Breast epithelium (tissue), 4 donors: ENCODE data around the gene CMTM2. TPM values are rescaled to one million over a fixed set of nuclear protein-coding genes. Genes with fewer than 3 reads are reported as not detected.

Experiments
- DNase-seq, 2 donors: peaks; one replicate each; pipeline ENCODE4 v3.0.0-alpha.2; 2019; ENCODE audit warnings: low spot score in 2 of 2
- H3K27ac ChIP-seq, 2 donors: fragments of 200-600 bp; sonication (generic) in 1 of 2; one replicate each; pipeline ENCODE4 v1.5.1; 2016 to 2019; ENCODE audit warnings: mild to moderate bottlenecking in 1 of 2
- H3K27me3 ChIP-seq, 2 donors: fragments of 200-600 bp; sonication (generic) in 1 of 2; one replicate each; pipeline versions ENCODE4 v1.5.1 to v1.6.0; 2017 to 2019; ENCODE audit warnings: control low read depth in 1 of 2, mild to moderate bottlenecking in 1 of 2
- H3K36me3 ChIP-seq: fragments of 200-600 bp; one replicate; pipeline ENCODE4 v1.5.1; 2019
- H3K4me1 ChIP-seq, 2 donors: fragments of 200-600 bp; sonication (generic); one replicate each; pipeline ENCODE4 v1.5.1; 2016 to 2019; ENCODE audit warnings: control low read depth in 1 of 2
- H3K4me3 ChIP-seq, 3 donors: fragments of 200-600 bp; sonication (generic); 1 replicate in 2 of 3; 2 replicates in 1 of 3; pipeline ENCODE4 v1.5.1; 2016 to 2019; ENCODE audit warnings: mild to moderate bottlenecking in 3 of 3, moderate library complexity in 2 of 3
- H3K9me3 ChIP-seq, 2 donors: fragments of 200-600 bp; sonication (generic) in 1 of 2; one replicate each; pipeline ENCODE4 v1.5.1; 2016 to 2019; ENCODE audit warnings: control low read depth in 1 of 2
- POLR2A ChIP-seq: fragments of 450-650 bp; IDR thresholded peaks from one replicate; pipeline ENCODE4 v1.6.1; 2016; ENCODE audit warnings: antibody characterized with exemption, mild to moderate bottlenecking, moderate library complexity
- POLR2AphosphoS5 ChIP-seq, 3 donors: sonication (generic); formaldehyde crosslinking; IDR thresholded peaks; one replicate each; pipeline ENCODE4 v1.6.1; 2017; ENCODE audit warnings: antibody characterized with exemption in 3 of 3
- intact Hi-C: fragments of 100-400 bp; cut with DNase I; formaldehyde crosslinking; loops from one replicate; pipeline ENCODE4 v1.15.1; 2023; ENCODE audit warnings: low total_unique reads
- total RNA-seq, 3 donors: library from RNA; depleted of rRNA; stranded (reverse); fragments of >200 nt; gene quantifications; one replicate each; pipeline ENCODE4 v1.1.0, GENCODE V29; 2016
- TF ChIP-seq, protein P1 (sequence below), 3 donors: fragments of 450-650 bp; IDR thresholded peaks; one replicate each; pipeline ENCODE4 v1.5.1; 2016 to 2017; ENCODE audit warnings: antibody characterized with exemption in 3 of 3, mild to moderate bottlenecking in 3 of 3, moderate library complexity in 3 of 3

Gene CMTM2
- total RNA-seq, 3 donors from 2014 or later = not detected

DNA sequence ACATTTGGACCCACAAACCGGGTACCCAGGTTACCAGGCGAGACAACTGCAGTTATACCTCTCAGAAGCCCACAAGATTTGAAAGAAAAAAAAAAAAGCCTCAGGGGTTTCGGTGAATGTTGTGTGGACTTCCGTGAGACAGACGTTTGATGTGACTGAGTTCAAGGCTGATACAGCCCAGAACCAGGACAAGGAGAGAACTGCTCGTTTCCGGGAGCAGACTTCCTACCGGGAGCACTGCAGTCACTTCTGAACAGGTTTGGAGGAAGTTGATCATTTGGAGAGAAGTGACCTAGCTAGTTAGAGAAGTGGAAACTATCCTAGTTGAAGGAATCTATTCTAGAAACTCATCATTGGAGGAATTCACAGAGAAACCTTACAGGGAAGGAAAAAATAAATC lies 26.0 kb upstream of the CMTM2 start:
- no peak for DNase-seq
- H3K27me3 ChIP-seq = no peaks in the 10 kb centered on the region
- peak overlapping the region in 1 of 2 donors; percentile 95 for H3K27ac ChIP-seq
- H3K4me3 ChIP-seq = peak overlapping the region; percentile 65 to 75 (median 72)
- TF ChIP-seq POLR2A (no peak), POLR2AphosphoS5 (IDR thresholded peaks at IDR 0.05) (no peak)
- TF ChIP-seq, protein P1, sequence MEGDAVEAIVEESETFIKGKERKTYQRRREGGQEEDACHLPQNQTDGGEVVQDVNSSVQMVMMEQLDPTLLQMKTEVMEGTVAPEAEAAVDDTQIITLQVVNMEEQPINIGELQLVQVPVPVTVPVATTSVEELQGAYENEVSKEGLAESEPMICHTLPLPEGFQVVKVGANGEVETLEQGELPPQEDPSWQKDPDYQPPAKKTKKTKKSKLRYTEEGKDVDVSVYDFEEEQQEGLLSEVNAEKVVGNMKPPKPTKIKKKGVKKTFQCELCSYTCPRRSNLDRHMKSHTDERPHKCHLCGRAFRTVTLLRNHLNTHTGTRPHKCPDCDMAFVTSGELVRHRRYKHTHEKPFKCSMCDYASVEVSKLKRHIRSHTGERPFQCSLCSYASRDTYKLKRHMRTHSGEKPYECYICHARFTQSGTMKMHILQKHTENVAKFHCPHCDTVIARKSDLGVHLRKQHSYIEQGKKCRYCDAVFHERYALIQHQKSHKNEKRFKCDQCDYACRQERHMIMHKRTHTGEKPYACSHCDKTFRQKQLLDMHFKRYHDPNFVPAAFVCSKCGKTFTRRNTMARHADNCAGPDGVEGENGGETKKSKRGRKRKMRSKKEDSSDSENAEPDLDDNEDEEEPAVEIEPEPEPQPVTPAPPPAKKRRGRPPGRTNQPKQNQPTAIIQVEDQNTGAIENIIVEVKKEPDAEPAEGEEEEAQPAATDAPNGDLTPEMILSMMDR (IDR thresholded peaks at IDR 0.05) = no peak
- no peaks in the 10 kb centered on the region for H3K4me1 ChIP-seq
- no peaks in the 10 kb centered on the region for H3K36me3 ChIP-seq
- intact Hi-C loops = no loop called here
- H3K9me3 ChIP-seq = no peaks in the 10 kb centered on the region

DNA sequence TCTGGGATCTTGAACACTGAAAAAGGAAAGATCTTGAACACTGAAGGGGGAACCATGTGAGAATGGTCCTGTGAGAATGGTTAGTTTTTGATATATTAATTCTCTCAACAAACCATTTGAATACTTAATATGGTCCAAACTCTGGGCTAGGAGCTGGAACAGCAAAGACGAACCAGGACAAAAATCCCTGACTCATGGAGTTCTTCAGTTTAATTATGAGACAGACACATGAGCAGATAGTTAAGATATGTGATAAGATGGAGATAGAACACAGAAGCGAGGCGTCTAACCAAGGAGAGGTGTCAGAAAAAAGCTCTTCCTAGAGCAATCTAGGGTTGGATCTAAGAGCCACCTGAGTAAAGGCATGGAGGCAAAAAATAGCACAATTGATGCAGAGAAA lies 25.2 kb upstream of the CMTM2 start:
- no peak for TF ChIP-seq POLR2A
- TF ChIP-seq, protein P1 (IDR thresholded peaks at IDR 0.05) = no peak
- no peak for TF ChIP-seq POLR2AphosphoS5 (IDR thresholded peaks at IDR 0.05)
- no peak for DNase-seq
- no peaks in the 10 kb centered on the region for H3K9me3 ChIP-seq
- no peaks in the 10 kb centered on the region for H3K4me1 ChIP-seq
- no peak overlapping the region for H3K4me3 ChIP-seq
- no peaks in the 10 kb centered on the region for H3K27me3 ChIP-seq
- H3K36me3 ChIP-seq = no peaks in the 10 kb centered on the region
- intact Hi-C loops = no loop called here
- no peak overlapping the region for H3K27ac ChIP-seq

DNA sequence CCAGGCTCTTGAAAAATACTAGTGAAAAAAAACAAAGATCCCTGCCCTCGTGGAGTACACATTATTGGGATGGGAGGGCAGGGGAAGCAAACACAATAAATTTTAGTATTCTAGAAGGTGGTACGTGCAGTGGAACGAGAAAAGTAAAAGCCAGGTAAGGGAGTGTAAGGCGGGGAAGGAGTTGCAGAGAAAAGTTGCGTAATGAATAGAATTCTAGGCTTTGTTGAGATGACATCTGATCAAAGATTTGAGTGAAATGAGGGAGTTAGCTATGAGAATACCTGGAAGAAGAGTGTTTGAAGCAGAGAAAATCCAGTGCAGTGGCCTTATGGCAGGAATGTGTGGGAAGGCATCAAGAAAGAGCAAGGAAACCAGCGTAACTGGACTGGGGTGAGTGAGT lies 24.8 kb upstream of the CMTM2 start:
- H3K27me3 ChIP-seq = no peaks in the 10 kb centered on the region
- H3K4me3 ChIP-seq = no peak overlapping the region
- no peak overlapping the region for H3K27ac ChIP-seq
- no peaks in the 10 kb centered on the region for H3K9me3 ChIP-seq
- no peak for TF ChIP-seq POLR2A
- TF ChIP-seq, protein P1 (IDR thresholded peaks at IDR 0.05) = no peak
- TF ChIP-seq POLR2AphosphoS5 (IDR thresholded peaks at IDR 0.05) = no peak
- H3K4me1 ChIP-seq = no peaks in the 10 kb centered on the region
- no peaks in the 10 kb centered on the region for H3K36me3 ChIP-seq
- DNase-seq = no peak
- intact Hi-C loops = no loop called here

DNA sequence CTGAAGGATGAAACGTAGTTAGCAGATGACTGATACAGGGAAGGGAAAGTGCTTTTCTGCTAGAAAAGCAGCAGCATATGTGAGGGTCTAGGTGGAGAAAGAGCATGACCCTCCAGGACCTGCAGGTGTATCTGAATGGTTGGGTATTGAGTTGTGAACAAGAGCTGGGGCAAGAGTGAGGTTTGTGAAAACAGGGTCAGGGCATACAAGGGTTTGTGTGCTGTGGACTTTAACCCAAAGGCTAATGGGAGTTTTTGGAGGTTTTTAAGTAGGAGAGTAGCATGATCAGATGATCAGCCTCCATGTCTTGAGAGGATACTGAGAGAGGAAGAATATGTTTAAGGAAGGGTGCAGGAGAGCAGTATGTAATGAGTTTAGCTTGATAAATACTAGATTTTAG lies 19.2 kb upstream of the CMTM2 start:
- Histone ChIP-seq H3K36me3 (no peaks in the 10 kb centered on the region), H3K4me1 (no peaks in the 10 kb centered on the region), H3K4me3 (no peak overlapping the region), H3K9me3 (no peaks in the 10 kb centered on the region), H3K27me3 (no peaks in the 10 kb centered on the region), H3K27ac (no peak overlapping the region)
- no peak for TF ChIP-seq POLR2A
- TF ChIP-seq, protein P1 (IDR thresholded peaks at IDR 0.05) = no peak
- TF ChIP-seq POLR2AphosphoS5 (IDR thresholded peaks at IDR 0.05) = no peak
- intact Hi-C loops = no loop called here
- no peak for DNase-seq

GRCh38 chr16:66561381-66562080 lies 17.7 kb upstream of the CMTM2 start:
- no peak for DNase-seq
- Histone ChIP-seq H3K4me3 (no peak overlapping the region), H3K4me1 (no peaks in the 10 kb centered on the region), H3K27ac (no peak overlapping the region), H3K9me3 (no peaks in the 10 kb centered on the region), H3K36me3 (no peaks in the 10 kb centered on the region), H3K27me3 (no peaks in the 10 kb centered on the region)
- intact Hi-C loops = no loop called here
- TF ChIP-seq POLR2A (no peak), POLR2AphosphoS5 (IDR thresholded peaks at IDR 0.05) (no peak)
- TF ChIP-seq, protein P1 (IDR thresholded peaks at IDR 0.05) = no peak
